Effector memory CD4-positive, alpha-beta T cell (primary cell): Measurements from ENCODE around the gene PRRX1.

Experiments
- DNase-seq, 3 donors: peaks; one replicate each; pipeline ENCODE4 v3.0.0-alpha.2; 2020
- H3K27ac ChIP-seq: 2 replicates; pipeline ENCODE4 v1.7.0; 2013; ENCODE audit warnings: mild to moderate bottlenecking, low read length, moderate library complexity; ENCODE audit not compliant: insufficient read depth, poor library complexity, severe bottlenecking
- H3K27me3 ChIP-seq: replicated peaks from 2 replicates; pipeline ENCODE4 v1.7.0; 2013; ENCODE audit warnings: mild to moderate bottlenecking, low read length; ENCODE audit not compliant: insufficient read depth, control insufficient read depth, poor library complexity, severe bottlenecking
- H3K36me3 ChIP-seq: 2 replicates; pipeline ENCODE4 v1.7.0; 2013; ENCODE audit warnings: mild to moderate bottlenecking, low read length, moderate library complexity; ENCODE audit not compliant: control insufficient read depth, insufficient read depth
- H3K4me1 ChIP-seq: 2 replicates; pipeline ENCODE4 v1.7.0; 2013; ENCODE audit warnings: low read length, mild to moderate bottlenecking; ENCODE audit not compliant: control insufficient read depth, insufficient read depth, poor library complexity, severe bottlenecking
- H3K4me3 ChIP-seq: 2 replicates; pipeline ENCODE4 v1.7.0; 2013; ENCODE audit warnings: low read length, low read depth, mild to moderate bottlenecking; ENCODE audit not compliant: insufficient read depth, poor library complexity, severe bottlenecking
- H3K9me3 ChIP-seq: 2 replicates; pipeline ENCODE4 v1.7.0; 2013; ENCODE audit warnings: mild to moderate bottlenecking, low read length, moderate library complexity; ENCODE audit not compliant: control insufficient read depth

Gene PRRX1

GRCh38 chr1:170755795-170756194, 91.9 kb downstream of the PRRX1 start:
- Histone ChIP-seq H3K36me3 (no peaks in the 10 kb centered on the region), H3K27me3 (no peaks in the 10 kb centered on the region), H3K9me3 (no peaks in the 10 kb centered on the region), H3K27ac (no peak overlapping the region), H3K4me3 (no peak overlapping the region), H3K4me1 (no peaks in the 10 kb centered on the region)
- no peak for DNase-seq

- H3K27ac ChIP-seq, result no peak overlapping the region
- H3K4me3 ChIP-seq, result no peak overlapping the region
- no peak for DNase-seq
- H3K27me3 ChIP-seq, result no peaks in the 10 kb centered on the region
- H3K9me3 ChIP-seq, result no peaks in the 10 kb centered on the region
- no peaks in the 10 kb centered on the region for H3K36me3 ChIP-seq
- no peaks in the 10 kb centered on the region for H3K4me1 ChIP-seq
Observed at GRCh38 chr1:170758992-170759391, 95.1 kb downstream of the PRRX1 start.

- Histone ChIP-seq H3K36me3 (no peaks in the 10 kb centered on the region), H3K27ac (no peak overlapping the region), H3K4me1 (no peaks in the 10 kb centered on the region), H3K4me3 (no peak overlapping the region), H3K9me3 (no peaks in the 10 kb centered on the region), H3K27me3 (no peaks in the 10 kb centered on the region)
- DNase-seq, result no peak
Observed at GRCh38 chr1:170765279-170765678, 101.3 kb downstream of the PRRX1 start.

GRCh38 chr1:170765712-170766330, 101.9 kb downstream of the PRRX1 start:
- H3K36me3 ChIP-seq, result no peaks in the 10 kb centered on the region

GRCh38 chr1:170768929-170769328, 105.0 kb downstream of the PRRX1 start:
- Histone ChIP-seq H3K9me3 (no peaks in the 10 kb centered on the region), H3K27me3 (no peaks in the 10 kb centered on the region), H3K4me1 (no peaks in the 10 kb centered on the region), H3K36me3 (no peaks in the 10 kb centered on the region), H3K4me3 (no peak overlapping the region), H3K27ac (no peak overlapping the region)
- DNase-seq, result no peak

More at GRCh38 chr1:170765712-170766330, 101.9 kb downstream of the PRRX1 start:
- Histone ChIP-seq H3K4me3 (no peak overlapping the region), H3K9me3 (no peaks in the 10 kb centered on the region), H3K4me1 (no peaks in the 10 kb centered on the region), H3K27ac (no peak overlapping the region), H3K27me3 (no peaks in the 10 kb centered on the region)
- DNase-seq, result no peak

- Histone ChIP-seq H3K27me3 (no peaks in the 10 kb centered on the region), H3K9me3 (no peaks in the 10 kb centered on the region), H3K4me1 (no peaks in the 10 kb centered on the region), H3K4me3 (no peak overlapping the region), H3K27ac (no peak overlapping the region), H3K36me3 (no peaks in the 10 kb centered on the region)
- no peak for DNase-seq
Observed at GRCh38 chr1:170769691-170770090, 105.8 kb downstream of the PRRX1 start.

GRCh38 chr1:170770254-170770653, 106.3 kb downstream of the PRRX1 start:
- Histone ChIP-seq H3K4me3 (no peak overlapping the region), H3K27ac (no peak overlapping the region), H3K9me3 (no peaks in the 10 kb centered on the region), H3K4me1 (no peaks in the 10 kb centered on the region), H3K36me3 (no peaks in the 10 kb centered on the region), H3K27me3 (no peaks in the 10 kb centered on the region)
- DNase-seq, result no peak

- no peaks in the 10 kb centered on the region for H3K4me1 ChIP-seq
- no peak for DNase-seq
Observed at GRCh38 chr1:170776252-170776651, 112.3 kb downstream of the PRRX1 start.

GRCh38 chr1:170776777-170777176, 112.8 kb downstream of the PRRX1 start:
- no peaks in the 10 kb centered on the region for H3K9me3 ChIP-seq
- no peaks in the 10 kb centered on the region for H3K4me1 ChIP-seq
- no peak for DNase-seq
- H3K4me3 ChIP-seq, result no peak overlapping the region
- no peaks in the 10 kb centered on the region for H3K36me3 ChIP-seq
- H3K27ac ChIP-seq, result no peak overlapping the region
- H3K27me3 ChIP-seq, result no peaks in the 10 kb centered on the region

More at GRCh38 chr1:170776252-170776651, 112.3 kb downstream of the PRRX1 start:
- H3K27ac ChIP-seq, result no peak overlapping the region
- no peak overlapping the region for H3K4me3 ChIP-seq
- H3K36me3 ChIP-seq, result no peaks in the 10 kb centered on the region
- no peaks in the 10 kb centered on the region for H3K27me3 ChIP-seq
- no peaks in the 10 kb centered on the region for H3K9me3 ChIP-seq
